ENCODE measurements around the gene SIGLEC7.

The SIGLEC7 gene

DNA sequence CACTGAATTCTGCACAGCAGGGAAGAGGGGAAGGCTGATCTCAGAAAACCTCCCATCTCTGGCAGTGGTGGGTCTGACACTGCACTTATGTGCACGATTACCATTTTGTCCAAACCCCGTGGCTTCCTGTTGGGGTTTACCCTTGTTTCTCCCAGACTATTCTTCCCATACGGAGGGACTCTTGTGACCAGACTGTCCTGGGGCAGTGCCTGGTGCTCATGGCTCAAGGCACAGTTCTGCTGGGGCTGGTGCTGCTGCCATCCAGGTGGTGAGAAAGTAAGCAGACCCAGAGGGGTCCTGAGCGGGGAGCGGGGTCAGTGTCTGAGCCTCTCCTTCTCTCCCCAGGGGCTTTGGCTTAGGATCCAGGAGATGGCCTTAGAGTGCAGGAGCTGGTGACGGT is 22.5 kb upstream of the SIGLEC7 start:
- Histone ChIP-seq H3K27ac (ENCODE audit: low read depth, low read length) (no peak overlapping the region), H3K23ac (ENCODE audit: low read length) (no peak overlapping the region), H3K4me1 (ENCODE audit: control insufficient read depth, low read depth, low read length) (no peaks in the 10 kb centered on the region), H3K36me3 (ENCODE audit: control insufficient read depth, insufficient read depth, low read length) (no peaks in the 10 kb centered on the region), H2BK5ac (ENCODE audit: low read length) (no peak overlapping the region), H3K18ac (ENCODE audit: low read length) (no peak overlapping the region), H3K79me1 (ENCODE audit: low read length) (no peaks in the 10 kb centered on the region), H3K4ac (ENCODE audit: low read depth, low read length) (no peak overlapping the region), H3K27me3 (ENCODE audit: insufficient read depth, low read length, poor library complexity) (no peaks in the 10 kb centered on the region), H2BK15ac (replicated peaks; ENCODE audit: low read depth) (no peak overlapping the region), H4K8ac (ENCODE audit: low read depth, low read length) (no peak overlapping the region), H3K9ac (ENCODE audit: low read length) (no peak overlapping the region), H4K5ac (ENCODE audit: low read length) (no peak overlapping the region), H3K79me2 (ENCODE audit: control insufficient read depth, insufficient read depth, low read length) (no peaks in the 10 kb centered on the region), H2BK120ac (ENCODE audit: low read depth, low read length) (no peak overlapping the region), H3K4me2 (ENCODE audit: low read length) (no peak overlapping the region), H2AK5ac (ENCODE audit: low read length) (no peak overlapping the region), H3K56ac (ENCODE audit: low read length) (no peak overlapping the region), H3K4me3 (ENCODE audit: low read length) (no peak overlapping the region)
- no CpG with 5 or more reads among the region's 6 CpGs for WGBS (ENCODE audit: extremely low coverage, insufficient coverage, low lambda C conversion rate)
- DNase-seq: no peak

DNA sequence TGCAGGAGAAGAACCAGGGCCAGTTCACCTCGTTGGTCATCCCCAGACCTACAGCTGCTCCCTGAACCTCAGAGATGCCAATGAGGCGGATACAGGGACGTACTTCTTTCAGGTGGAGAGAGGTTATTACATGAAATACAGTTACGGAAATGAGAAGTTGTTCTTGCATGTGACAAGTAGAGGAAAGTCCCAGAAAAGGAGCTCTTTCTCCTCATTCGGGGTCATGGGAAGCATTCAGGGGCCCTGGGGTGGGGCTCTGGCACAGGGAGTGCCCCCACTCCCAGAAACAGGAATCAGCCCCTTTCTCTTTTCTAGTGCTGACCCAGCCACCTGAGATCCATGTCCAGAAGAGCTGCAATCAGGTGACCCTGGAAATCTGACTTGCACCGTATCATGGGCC is 21.9 kb upstream of the SIGLEC7 start:
- H3K4me2 ChIP-seq (ENCODE audit: low read length): no peak overlapping the region
- no peak for DNase-seq
- H3K56ac ChIP-seq (ENCODE audit: low read length): no peak overlapping the region
- H3K4ac ChIP-seq (ENCODE audit: low read depth, low read length): no peak overlapping the region
- H3K9ac ChIP-seq (ENCODE audit: low read length): no peak overlapping the region
- no peak overlapping the region for H3K18ac ChIP-seq (ENCODE audit: low read length)
- no peaks in the 10 kb centered on the region for H3K79me2 ChIP-seq (ENCODE audit: control insufficient read depth, insufficient read depth, low read length)
- no peak overlapping the region for H2BK15ac ChIP-seq (replicated peaks; ENCODE audit: low read depth)
- no peak overlapping the region for H3K27ac ChIP-seq (ENCODE audit: low read depth, low read length)
- H2BK120ac ChIP-seq (ENCODE audit: low read depth, low read length): no peak overlapping the region
- H4K5ac ChIP-seq (ENCODE audit: low read length): no peak overlapping the region
- H2BK5ac ChIP-seq (ENCODE audit: low read length): no peak overlapping the region
- H4K8ac ChIP-seq (ENCODE audit: low read depth, low read length): no peak overlapping the region
- no peaks in the 10 kb centered on the region for H3K27me3 ChIP-seq (ENCODE audit: insufficient read depth, low read length, poor library complexity)
- no peaks in the 10 kb centered on the region for H3K36me3 ChIP-seq (ENCODE audit: control insufficient read depth, insufficient read depth, low read length)
- no peaks in the 10 kb centered on the region for H3K4me1 ChIP-seq (ENCODE audit: control insufficient read depth, low read depth, low read length)
- no CpG with 5 or more reads among the region's 6 CpGs for WGBS (ENCODE audit: extremely low coverage, insufficient coverage, low lambda C conversion rate)
- no peak overlapping the region for H3K23ac ChIP-seq (ENCODE audit: low read length)
- H3K79me1 ChIP-seq (ENCODE audit: low read length): no peaks in the 10 kb centered on the region
- H2AK5ac ChIP-seq (ENCODE audit: low read length): no peak overlapping the region
- H3K4me3 ChIP-seq (ENCODE audit: low read length): no peak overlapping the region

- no peak overlapping the region for H3K23ac ChIP-seq (ENCODE audit: low read length)
- no peak overlapping the region for H3K4me3 ChIP-seq (ENCODE audit: low read length)
- H4K5ac ChIP-seq (ENCODE audit: low read length): no peak overlapping the region
- no peak overlapping the region for H3K18ac ChIP-seq (ENCODE audit: low read length)
- no peak overlapping the region for H3K4ac ChIP-seq (ENCODE audit: low read depth, low read length)
- H3K27ac ChIP-seq (ENCODE audit: low read depth, low read length): no peak overlapping the region
- H3K79me1 ChIP-seq (ENCODE audit: low read length): no peaks in the 10 kb centered on the region
- H2BK15ac ChIP-seq (replicated peaks; ENCODE audit: low read depth): no peak overlapping the region
- H2AK5ac ChIP-seq (ENCODE audit: low read length): no peak overlapping the region
- H2BK5ac ChIP-seq (ENCODE audit: low read length): no peak overlapping the region
- H3K36me3 ChIP-seq (ENCODE audit: control insufficient read depth, insufficient read depth, low read length): no peaks in the 10 kb centered on the region
- no peaks in the 10 kb centered on the region for H3K27me3 ChIP-seq (ENCODE audit: insufficient read depth, low read length, poor library complexity)
- DNase-seq: no peak
- H3K9ac ChIP-seq (ENCODE audit: low read length): no peak overlapping the region
- no peaks in the 10 kb centered on the region for H3K4me1 ChIP-seq (ENCODE audit: control insufficient read depth, low read depth, low read length)
- H4K8ac ChIP-seq (ENCODE audit: low read depth, low read length): no peak overlapping the region
- no peak overlapping the region for H3K56ac ChIP-seq (ENCODE audit: low read length)
- no peak overlapping the region for H2BK120ac ChIP-seq (ENCODE audit: low read depth, low read length)
- H3K79me2 ChIP-seq (ENCODE audit: control insufficient read depth, insufficient read depth, low read length): no peaks in the 10 kb centered on the region
- no peak overlapping the region for H3K4me2 ChIP-seq (ENCODE audit: low read length)
- no CpG with 5 or more reads among the region's 8 CpGs for WGBS (ENCODE audit: extremely low coverage, insufficient coverage, low lambda C conversion rate)
These were observed 20.8 kb upstream of the SIGLEC7 start for GRCh38 chr19:51121257-51121656.

DNA sequence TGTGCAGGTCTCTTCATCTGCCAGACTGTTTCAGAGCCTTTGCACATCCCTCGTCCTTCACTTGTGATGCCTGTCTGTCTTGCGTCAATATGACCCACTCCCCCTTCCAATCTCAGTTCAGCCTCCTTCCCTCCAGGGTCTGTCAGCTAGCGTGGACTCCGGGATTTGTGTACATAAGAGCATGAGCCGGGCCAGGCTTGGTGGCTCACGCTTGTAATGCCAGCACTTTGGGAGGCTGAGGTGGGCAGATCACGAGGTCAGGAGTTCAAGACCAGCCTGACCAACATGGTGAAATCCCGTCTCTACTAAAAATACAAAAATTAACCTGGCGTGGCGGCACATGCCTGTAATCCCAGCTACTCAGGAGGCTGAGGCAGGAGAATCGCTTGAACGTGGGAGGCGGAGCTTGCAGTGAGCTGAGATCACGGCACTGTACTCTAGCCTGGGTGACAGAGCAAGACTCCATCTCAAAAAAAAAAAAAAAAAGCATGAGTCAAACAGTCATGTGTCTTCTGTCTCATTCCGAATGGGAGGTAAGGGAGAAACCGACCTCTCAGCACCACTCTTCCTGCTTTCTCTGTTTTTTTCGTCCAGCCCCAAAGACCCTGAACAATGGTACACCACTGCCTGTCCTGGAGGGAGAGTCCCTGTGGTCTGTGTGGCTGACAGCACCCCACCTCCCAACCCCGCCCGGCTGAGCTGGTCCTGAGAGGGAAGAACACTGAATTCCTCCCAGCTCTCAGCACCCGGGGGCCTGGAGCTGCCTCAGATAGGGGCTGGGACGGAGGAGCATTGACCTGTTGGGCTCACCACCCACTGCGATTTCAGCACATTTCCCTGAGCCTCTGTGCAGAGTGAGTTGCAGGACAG is 19.8 kb upstream of the SIGLEC7 start:
- H3K4me1 ChIP-seq (ENCODE audit: control insufficient read depth, low read depth, low read length): no peaks in the 10 kb centered on the region

DNA sequence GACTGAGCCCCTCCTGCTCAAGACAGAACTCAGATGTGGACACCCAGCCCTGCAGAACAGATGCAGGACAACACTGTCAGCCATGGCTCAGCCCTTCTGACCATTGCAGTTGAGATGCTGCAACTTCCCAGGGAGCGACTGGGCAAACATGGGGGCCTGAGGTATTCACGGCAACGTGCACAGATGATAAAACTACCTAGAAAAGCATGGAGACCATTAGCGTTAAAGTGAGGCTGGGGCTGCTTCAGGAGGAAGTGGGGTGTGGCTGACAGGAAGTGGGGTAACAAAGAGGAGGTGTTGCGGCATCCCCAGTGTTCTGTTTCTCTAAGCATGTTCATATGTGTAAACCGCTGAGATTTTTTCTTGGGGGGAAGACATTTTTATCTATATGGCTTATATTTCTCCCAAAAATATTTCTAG is 18.7 kb upstream of the SIGLEC7 start:
- H2BK5ac ChIP-seq (ENCODE audit: low read length): no peak overlapping the region
- no peaks in the 10 kb centered on the region for H3K79me2 ChIP-seq (ENCODE audit: control insufficient read depth, insufficient read depth, low read length)
- H3K27me3 ChIP-seq (ENCODE audit: insufficient read depth, low read length, poor library complexity): no peaks in the 10 kb centered on the region
- no peak overlapping the region for H4K8ac ChIP-seq (ENCODE audit: low read depth, low read length)
- no peak overlapping the region for H3K4ac ChIP-seq (ENCODE audit: low read depth, low read length)
- H2BK15ac ChIP-seq (replicated peaks; ENCODE audit: low read depth): no peak overlapping the region
- no peaks in the 10 kb centered on the region for H3K36me3 ChIP-seq (ENCODE audit: control insufficient read depth, insufficient read depth, low read length)
- H3K4me2 ChIP-seq (ENCODE audit: low read length): no peak overlapping the region
- H3K23ac ChIP-seq (ENCODE audit: low read length): no peak overlapping the region
- H2AK5ac ChIP-seq (ENCODE audit: low read length): no peak overlapping the region
- no CpG with 5 or more reads among the region's 6 CpGs for WGBS (ENCODE audit: extremely low coverage, insufficient coverage, low lambda C conversion rate)
- H3K27ac ChIP-seq (ENCODE audit: low read depth, low read length): no peak overlapping the region
- H3K4me1 ChIP-seq (ENCODE audit: control insufficient read depth, low read depth, low read length): no peaks in the 10 kb centered on the region
- H2BK120ac ChIP-seq (ENCODE audit: low read depth, low read length): no peak overlapping the region
- no peak overlapping the region for H3K18ac ChIP-seq (ENCODE audit: low read length)
- no peak overlapping the region for H3K56ac ChIP-seq (ENCODE audit: low read length)
- H3K79me1 ChIP-seq (ENCODE audit: low read length): no peaks in the 10 kb centered on the region
- no peak overlapping the region for H4K5ac ChIP-seq (ENCODE audit: low read length)
- no peak overlapping the region for H3K9ac ChIP-seq (ENCODE audit: low read length)
- no peak overlapping the region for H3K4me3 ChIP-seq (ENCODE audit: low read length)
- DNase-seq: no peak

More for the DNA sequence above, 19.8 kb upstream of the SIGLEC7 start:
- Histone ChIP-seq H3K18ac (ENCODE audit: low read length) (no peak overlapping the region), H2AK5ac (ENCODE audit: low read length) (no peak overlapping the region), H3K27me3 (ENCODE audit: insufficient read depth, low read length, poor library complexity) (no peaks in the 10 kb centered on the region), H3K4ac (ENCODE audit: low read depth, low read length) (no peak overlapping the region), H3K4me2 (ENCODE audit: low read length) (no peak overlapping the region), H2BK120ac (ENCODE audit: low read depth, low read length) (no peak overlapping the region), H4K8ac (ENCODE audit: low read depth, low read length) (no peak overlapping the region), H4K5ac (ENCODE audit: low read length) (no peak overlapping the region), H3K56ac (ENCODE audit: low read length) (no peak overlapping the region), H3K36me3 (ENCODE audit: control insufficient read depth, insufficient read depth, low read length) (no peaks in the 10 kb centered on the region), H2BK5ac (ENCODE audit: low read length) (no peak overlapping the region), H3K27ac (ENCODE audit: low read depth, low read length) (no peak overlapping the region), H3K9ac (ENCODE audit: low read length) (no peak overlapping the region), H2BK15ac (replicated peaks; ENCODE audit: low read depth) (no peak overlapping the region), H3K79me1 (ENCODE audit: low read length) (no peaks in the 10 kb centered on the region), H3K4me3 (ENCODE audit: low read length) (no peak overlapping the region), H3K79me2 (ENCODE audit: control insufficient read depth, insufficient read depth, low read length) (no peaks in the 10 kb centered on the region), H3K23ac (ENCODE audit: low read length) (no peak overlapping the region)
- DNase-seq: no peak
- no CpG with 5 or more reads among the region's 22 CpGs for WGBS (ENCODE audit: extremely low coverage, insufficient coverage, low lambda C conversion rate)

DNA sequence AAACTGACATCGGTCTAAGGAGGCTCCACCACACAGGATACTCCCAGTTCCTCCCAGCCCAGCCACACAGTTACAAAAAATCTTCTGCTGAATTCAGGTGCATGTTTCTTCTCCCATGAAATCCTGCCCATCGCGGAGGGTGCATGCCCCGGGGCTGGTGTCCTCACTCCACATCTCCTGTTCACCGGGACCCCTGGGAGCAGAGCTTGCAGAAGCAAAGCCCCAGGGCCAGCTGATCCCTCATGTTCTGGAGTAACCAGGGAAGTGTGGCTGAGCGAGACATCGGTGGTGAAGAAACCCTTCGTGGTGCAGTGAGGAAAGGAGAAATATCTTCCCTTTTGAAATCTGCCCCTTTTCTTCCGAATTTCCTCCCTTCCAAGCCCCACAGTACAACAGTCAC is 18.3 kb upstream of the SIGLEC7 start:
- no peak overlapping the region for H2BK120ac ChIP-seq (ENCODE audit: low read depth, low read length)
- H3K18ac ChIP-seq (ENCODE audit: low read length): no peak overlapping the region
- H3K36me3 ChIP-seq (ENCODE audit: control insufficient read depth, insufficient read depth, low read length): no peaks in the 10 kb centered on the region
- no peak for DNase-seq
- no peaks in the 10 kb centered on the region for H3K27me3 ChIP-seq (ENCODE audit: insufficient read depth, low read length, poor library complexity)
- H2BK5ac ChIP-seq (ENCODE audit: low read length): no peak overlapping the region
- H3K56ac ChIP-seq (ENCODE audit: low read length): no peak overlapping the region
- H3K4me1 ChIP-seq (ENCODE audit: control insufficient read depth, low read depth, low read length): no peaks in the 10 kb centered on the region
- no peak overlapping the region for H3K9ac ChIP-seq (ENCODE audit: low read length)
- no peak overlapping the region for H4K5ac ChIP-seq (ENCODE audit: low read length)
- H3K4ac ChIP-seq (ENCODE audit: low read depth, low read length): no peak overlapping the region
- no peak overlapping the region for H4K8ac ChIP-seq (ENCODE audit: low read depth, low read length)
- no peak overlapping the region for H3K4me3 ChIP-seq (ENCODE audit: low read length)
- no peak overlapping the region for H3K27ac ChIP-seq (ENCODE audit: low read depth, low read length)
- H2BK15ac ChIP-seq (replicated peaks; ENCODE audit: low read depth): no peak overlapping the region
- H3K79me1 ChIP-seq (ENCODE audit: low read length): no peaks in the 10 kb centered on the region
- no peak overlapping the region for H3K4me2 ChIP-seq (ENCODE audit: low read length)
- H3K79me2 ChIP-seq (ENCODE audit: control insufficient read depth, insufficient read depth, low read length): no peaks in the 10 kb centered on the region
- H3K23ac ChIP-seq (ENCODE audit: low read length): no peak overlapping the region
- WGBS (ENCODE audit: extremely low coverage, insufficient coverage, low lambda C conversion rate): no CpG with 5 or more reads among the region's 9 CpGs
- no peak overlapping the region for H2AK5ac ChIP-seq (ENCODE audit: low read length)
